Osteoblast (primary cell): ENCODE results near the gene C1QTNF2. TPM values are rescaled to one million over a fixed set of nuclear protein-coding genes. Genes with fewer than 3 reads are reported as not detected.

Source experiments
- DNase-seq: peaks from one replicate; pipeline ENCODE4 v3.0.0; 2011; ENCODE audit warnings: low spot score, mixed read lengths; ENCODE audit not compliant: insufficient read length; ENCODE audit errors: missing footprints
- H2AFZ ChIP-seq: 2 replicates; pipeline ENCODE4 v1.6.0; 2011; ENCODE audit warnings: mild to moderate bottlenecking, low read length
- H3K27ac ChIP-seq: 2 replicates; pipeline ENCODE4 v1.5.1; 2011; ENCODE audit warnings: mild to moderate bottlenecking, low read depth, low read length, moderate library complexity
- H3K27me3 ChIP-seq: 2 replicates; pipeline ENCODE4 v1.6.0; 2012; ENCODE audit warnings: mild to moderate bottlenecking, control low read depth, inconsistent platforms, low read length, moderate library complexity; ENCODE audit not compliant: insufficient read depth
- H3K36me3 ChIP-seq: 2 replicates; pipeline ENCODE4 v1.5.1; 2011; ENCODE audit warnings: mild to moderate bottlenecking, low read length, control low read depth, moderate library complexity; ENCODE audit not compliant: insufficient read depth
- H3K4me1 ChIP-seq: 2 replicates; pipeline ENCODE4 v1.5.1; 2011; ENCODE audit warnings: mild to moderate bottlenecking, low read length, control low read depth, moderate library complexity; ENCODE audit not compliant: insufficient read depth
- H3K4me2 ChIP-seq: 2 replicates; pipeline ENCODE4 v1.6.0; 2011; ENCODE audit warnings: mild to moderate bottlenecking, low read length; ENCODE audit not compliant: insufficient read depth
- H3K4me3 ChIP-seq: fragments of 200-600 bp; sonication (generic); 3 replicates; pipeline ENCODE4 v1.5.1; 2012; ENCODE audit warnings: mild to moderate bottlenecking, low read length, inconsistent platforms; ENCODE audit not compliant: insufficient read depth
- H3K79me2 ChIP-seq: 2 replicates; pipeline ENCODE4 v1.6.0; 2012; ENCODE audit warnings: mild to moderate bottlenecking, low read length, control low read depth, inconsistent platforms; ENCODE audit not compliant: insufficient read depth
- H3K9me3 ChIP-seq: 2 replicates; pipeline ENCODE4 v1.5.1; 2011; ENCODE audit warnings: low read depth, low read length, control low read depth
- H4K20me1 ChIP-seq: 2 replicates; pipeline ENCODE4 v1.6.0; 2012; ENCODE audit warnings: mild to moderate bottlenecking, low read length, control low read depth; ENCODE audit not compliant: insufficient read depth
- total RNA-seq: library from RNA; depleted of rRNA; stranded (reverse); fragments of >200 nt; gene quantifications from 2 replicates; pipeline ENCODE4 v1.2.3, GENCODE V29; 2012
- TF ChIP-seq, protein P1 (sequence below): IDR thresholded peaks from 2 replicates; pipeline ENCODE4 v1.5.1; 2011; ENCODE audit warnings: mild to moderate bottlenecking, low read depth, low read length, moderate library complexity; ENCODE audit errors: extremely low read depth

The C1QTNF2 gene
- total RNA-seq, 1 donor = under 0.01 TPM

DNA sequence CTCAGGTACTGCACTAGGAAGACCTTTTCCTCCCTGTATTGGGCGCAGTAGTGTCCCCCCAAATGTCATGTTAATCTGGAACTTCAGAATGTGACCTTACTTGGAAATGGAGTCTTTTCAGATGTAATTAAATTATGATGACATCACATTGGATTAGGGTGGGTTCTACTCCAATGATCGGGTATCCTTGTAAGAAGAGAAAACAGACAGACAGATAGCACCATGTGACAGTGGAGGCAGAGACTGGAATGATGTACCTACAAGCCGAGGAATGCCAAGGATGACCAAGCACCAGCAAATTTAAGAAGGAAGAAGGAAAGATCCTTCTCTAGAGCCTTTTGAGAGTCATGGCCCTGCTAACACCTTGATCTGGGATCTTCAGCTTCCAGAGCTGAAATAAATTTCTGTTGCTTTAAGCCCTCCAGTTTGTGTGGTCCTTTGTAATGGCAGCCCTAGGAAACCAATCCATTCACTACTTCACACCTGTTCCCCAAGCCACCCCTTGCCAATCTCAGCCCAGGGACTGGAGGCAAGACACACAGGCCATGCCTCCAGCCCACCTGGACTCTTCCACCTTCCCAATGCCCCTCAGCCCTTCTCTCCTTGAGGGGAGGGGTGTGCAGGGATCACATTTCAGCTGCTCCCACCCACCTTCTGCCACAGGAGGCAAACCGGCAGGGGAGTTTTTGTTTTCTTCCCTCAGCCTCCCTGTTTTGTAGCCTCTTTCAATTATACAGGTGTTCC, 59.7 kb downstream of the C1QTNF2 start:
- H3K4me1 ChIP-seq = peaks cover 3% of the 10 kb centered on the region
- H2AFZ ChIP-seq = no peak overlapping the region
- H3K36me3 ChIP-seq = no peaks in the 10 kb centered on the region
- H3K4me3 ChIP-seq = no peak overlapping the region
- no peak for DNase-seq
- no peaks in the 10 kb centered on the region for H3K79me2 ChIP-seq
- H3K9me3 ChIP-seq = no peaks in the 10 kb centered on the region
- H3K27ac ChIP-seq = no peak overlapping the region
- TF ChIP-seq, protein P1, sequence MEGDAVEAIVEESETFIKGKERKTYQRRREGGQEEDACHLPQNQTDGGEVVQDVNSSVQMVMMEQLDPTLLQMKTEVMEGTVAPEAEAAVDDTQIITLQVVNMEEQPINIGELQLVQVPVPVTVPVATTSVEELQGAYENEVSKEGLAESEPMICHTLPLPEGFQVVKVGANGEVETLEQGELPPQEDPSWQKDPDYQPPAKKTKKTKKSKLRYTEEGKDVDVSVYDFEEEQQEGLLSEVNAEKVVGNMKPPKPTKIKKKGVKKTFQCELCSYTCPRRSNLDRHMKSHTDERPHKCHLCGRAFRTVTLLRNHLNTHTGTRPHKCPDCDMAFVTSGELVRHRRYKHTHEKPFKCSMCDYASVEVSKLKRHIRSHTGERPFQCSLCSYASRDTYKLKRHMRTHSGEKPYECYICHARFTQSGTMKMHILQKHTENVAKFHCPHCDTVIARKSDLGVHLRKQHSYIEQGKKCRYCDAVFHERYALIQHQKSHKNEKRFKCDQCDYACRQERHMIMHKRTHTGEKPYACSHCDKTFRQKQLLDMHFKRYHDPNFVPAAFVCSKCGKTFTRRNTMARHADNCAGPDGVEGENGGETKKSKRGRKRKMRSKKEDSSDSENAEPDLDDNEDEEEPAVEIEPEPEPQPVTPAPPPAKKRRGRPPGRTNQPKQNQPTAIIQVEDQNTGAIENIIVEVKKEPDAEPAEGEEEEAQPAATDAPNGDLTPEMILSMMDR = no peak
- H4K20me1 ChIP-seq = no peaks in the 10 kb centered on the region
- peaks cover 46% of the 10 kb centered on the region for H3K27me3 ChIP-seq
- H3K4me2 ChIP-seq = no peak overlapping the region

DNA sequence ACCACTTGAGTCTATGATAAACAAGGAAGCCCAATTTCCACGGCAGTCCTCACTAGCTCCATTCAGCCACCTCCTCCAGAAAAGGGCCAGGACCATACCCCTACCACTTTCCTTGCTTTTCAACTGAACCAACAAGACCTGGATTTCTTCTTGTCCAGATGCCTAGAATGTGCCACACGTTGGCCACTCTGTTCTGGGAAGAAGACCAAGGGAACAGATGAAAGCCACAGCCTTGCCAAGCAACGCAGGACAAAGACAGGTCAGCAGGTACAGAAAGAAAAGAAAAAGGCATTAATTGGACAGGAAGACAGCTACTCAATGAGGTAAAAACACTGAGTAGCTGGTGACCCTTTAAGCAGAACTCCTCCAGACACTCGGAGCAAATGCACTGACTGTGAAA, 60.3 kb downstream of the C1QTNF2 start:
- Histone ChIP-seq H3K9me3 (no peaks in the 10 kb centered on the region), H4K20me1 (no peaks in the 10 kb centered on the region), H3K4me2 (no peak overlapping the region), H3K27me3 (peaks cover 46% of the 10 kb centered on the region), H2AFZ (no peak overlapping the region), H3K4me1 (peaks cover 3% of the 10 kb centered on the region), H3K79me2 (no peaks in the 10 kb centered on the region), H3K27ac (no peak overlapping the region), H3K36me3 (no peaks in the 10 kb centered on the region), H3K4me3 (no peak overlapping the region)
- no peak for DNase-seq
- TF ChIP-seq, protein P1 = no peak

DNA sequence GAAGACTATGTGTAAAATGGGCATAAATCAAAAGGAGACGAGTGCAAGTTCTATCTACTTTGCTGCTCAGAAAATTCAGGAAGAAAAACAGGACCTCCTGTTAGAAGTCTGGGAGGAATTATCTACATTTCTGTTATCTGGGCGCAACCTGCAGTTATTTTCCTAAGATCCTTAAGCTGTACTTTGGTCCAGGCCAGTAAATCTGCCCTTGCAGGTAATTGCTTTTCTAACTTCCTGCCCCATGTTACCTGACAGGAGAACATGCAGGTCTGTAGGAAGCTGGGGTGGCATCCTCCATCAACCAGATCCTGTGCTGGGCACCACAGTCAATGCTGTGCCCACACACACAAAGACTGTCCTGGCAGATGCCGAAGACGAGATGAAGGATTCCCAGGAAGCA, 63.7 kb downstream of the C1QTNF2 start:
- Histone ChIP-seq H3K4me3 (no peak overlapping the region), H3K4me1 (no peaks in the 10 kb centered on the region), H3K79me2 (no peaks in the 10 kb centered on the region), H2AFZ (no peak overlapping the region), H3K36me3 (no peaks in the 10 kb centered on the region), H3K27me3 (peaks cover 20% of the 10 kb centered on the region), H3K9me3 (no peaks in the 10 kb centered on the region), H3K27ac (no peak overlapping the region), H3K4me2 (no peak overlapping the region), H4K20me1 (no peaks in the 10 kb centered on the region)
- TF ChIP-seq, protein P1 = no peak
- DNase-seq = no peak

DNA sequence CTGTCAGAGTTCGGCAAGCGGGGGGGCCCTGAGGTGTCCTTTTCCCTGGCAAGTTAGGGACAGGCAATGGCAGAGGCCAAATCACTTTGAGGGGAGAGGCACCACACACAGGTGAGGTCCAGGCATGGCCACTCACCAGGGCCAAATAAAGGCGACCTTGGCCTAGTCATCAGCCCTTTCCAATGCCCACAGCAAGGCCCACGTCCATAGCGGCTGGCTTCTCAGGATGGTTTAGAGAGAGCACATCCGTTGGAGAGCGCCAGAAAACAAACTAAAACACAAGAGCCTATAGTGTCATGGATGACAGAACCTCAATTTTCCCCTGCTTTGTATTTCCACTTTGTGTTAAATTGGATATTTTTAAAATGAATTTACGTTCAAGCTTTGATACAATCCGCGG, 65.1 kb downstream of the C1QTNF2 start:
- H3K4me3 ChIP-seq = no peak overlapping the region
- H3K4me1 ChIP-seq = no peaks in the 10 kb centered on the region
- H3K36me3 ChIP-seq = no peaks in the 10 kb centered on the region
- no peaks in the 10 kb centered on the region for H3K79me2 ChIP-seq
- H3K9me3 ChIP-seq = no peaks in the 10 kb centered on the region
- no peak overlapping the region for H3K27ac ChIP-seq
- H2AFZ ChIP-seq = no peak overlapping the region
- DNase-seq = no peak
- peaks cover 7% of the 10 kb centered on the region for H3K27me3 ChIP-seq
- no peaks in the 10 kb centered on the region for H4K20me1 ChIP-seq
- TF ChIP-seq, protein P1 = no peak
- H3K4me2 ChIP-seq = no peak overlapping the region
